Activated T-cell treated with anti-CD3 and anti-CD28 coated beads, Interleukin-2, amount 50 U/mL, for 24 hours (primary cell): Measurements from ENCODE around the gene DQX1.
A peak's percentile ranks its signal among the peaks of the same experiment; 100 is the strongest.
"Not testable (repeated sequence)": the region's sequence is repeated elsewhere in the genome, so short reads cannot be mapped to it uniquely, and the experiment has no call there.

Experiments
- DNase-seq: peaks from one replicate; pipeline ENCODE4 v3.0.0-alpha.2; 2020
- H3K27ac Mint-ChIP-seq: 2 replicates; pipeline ENCODE4 v1.8.0; 2020; ENCODE audit warnings: mild to moderate bottlenecking, mixed read lengths
- H3K27me3 Mint-ChIP-seq: 2 replicates; pipeline ENCODE4 v1.8.0; 2020; ENCODE audit warnings: mixed read lengths
- H3K36me3 Mint-ChIP-seq: 2 replicates; pipeline ENCODE4 v1.8.0; 2020; ENCODE audit warnings: low read depth, mixed read lengths
- H3K4me1 Mint-ChIP-seq: 2 replicates; pipeline ENCODE4 v1.8.0; 2020; ENCODE audit warnings: low read depth, mixed read lengths
- H3K4me3 Mint-ChIP-seq: 2 replicates; pipeline ENCODE4 v1.8.0; 2020; ENCODE audit warnings: mild to moderate bottlenecking, moderate library complexity, mixed read lengths
- H3K9me3 Mint-ChIP-seq: 2 replicates; pipeline ENCODE4 v1.8.0; 2020; ENCODE audit warnings: mixed read lengths

Gene DQX1

GRCh38 chr2:74491648-74492544, 34.1 kb downstream of the DQX1 start:
- Mint-ChIP-seq H3K4me1 (peaks cover 1% of the 10 kb centered on the region), H3K36me3 (peaks cover 64% of the 10 kb centered on the region), H3K9me3 (no peaks in the 10 kb centered on the region), H3K27me3 (no peaks in the 10 kb centered on the region), H3K4me3 (no peak overlapping the region), H3K27ac (no peak overlapping the region)
- no peak for DNase-seq

- peaks cover 78% of the 10 kb centered on the region for H3K36me3 Mint-ChIP-seq
- no peak for DNase-seq
- H3K27ac Mint-ChIP-seq, result no peak overlapping the region
- no peaks in the 10 kb centered on the region for H3K9me3 Mint-ChIP-seq
- no peak overlapping the region for H3K4me3 Mint-ChIP-seq
- H3K27me3 Mint-ChIP-seq, result no peaks in the 10 kb centered on the region
- H3K4me1 Mint-ChIP-seq, result peaks cover 7% of the 10 kb centered on the region
Observed at GRCh38 chr2:74489906-74490305, 36.1 kb downstream of the DQX1 start.

GRCh38 chr2:74488643-74489481, 37.2 kb downstream of the DQX1 start:
- no peaks in the 10 kb centered on the region for H3K27me3 Mint-ChIP-seq
- H3K4me1 Mint-ChIP-seq, result peaks cover 10% of the 10 kb centered on the region
- DNase-seq, result no peak
- H3K27ac Mint-ChIP-seq, result no peak overlapping the region
- H3K36me3 Mint-ChIP-seq, result peaks cover 74% of the 10 kb centered on the region
- H3K9me3 Mint-ChIP-seq, result no peaks in the 10 kb centered on the region
- H3K4me3 Mint-ChIP-seq, result no peak overlapping the region

- Mint-ChIP-seq H3K4me1 (peaks cover 24% of the 10 kb centered on the region), H3K9me3 (no peaks in the 10 kb centered on the region), H3K4me3 (no peak overlapping the region), H3K27ac (no peak overlapping the region), H3K36me3 (peaks cover 66% of the 10 kb centered on the region), H3K27me3 (no peaks in the 10 kb centered on the region)
- DNase-seq, result no peak
Observed at GRCh38 chr2:74486141-74486540, 39.9 kb downstream of the DQX1 start.

GRCh38 chr2:74483675-74484164, 42.3 kb downstream of the DQX1 start:
- Mint-ChIP-seq H3K27ac (peak overlapping the region; percentile 100), H3K4me3 (peak overlapping the region; percentile 99), H3K36me3 (peaks cover 67% of the 10 kb centered on the region), H3K4me1 (peaks cover 41% of the 10 kb centered on the region)
- H3K27me3 Mint-ChIP-seq, H3K9me3 Mint-ChIP-seq, DNase-seq: not testable (repeated sequence)

- peak; percentile 93 for DNase-seq
- peaks cover 41% of the 10 kb centered on the region for H3K4me1 Mint-ChIP-seq
- peak within 1 kb of the TSS; percentile 100 for H3K27ac Mint-ChIP-seq
- H3K36me3 Mint-ChIP-seq, result peaks cover 64% of the 10 kb centered on the region
- H3K4me3 Mint-ChIP-seq, result peak within 1 kb of the TSS; percentile 99
- H3K27me3 Mint-ChIP-seq, result no peaks in the 10 kb centered on the region
- no peaks in the 10 kb centered on the region for H3K9me3 Mint-ChIP-seq
Observed at GRCh38 chr2:74482801-74483674, 43.0 kb downstream of the DQX1 start, which contains the start of the genes CCDC142 and TTC31. CCDC142 (minus strand) TSS chr2:74482998; CDS start chr2:74482837, 161 bp downstream. TTC31 (plus strand) TSS chr2:74483081; CDS start chr2:74483096, 15 bp downstream.

- Mint-ChIP-seq H3K4me3 (peak overlapping the region; percentile 99), H3K36me3 (peaks cover 67% of the 10 kb centered on the region), H3K27ac (peak overlapping the region; percentile 100), H3K4me1 (peaks cover 41% of the 10 kb centered on the region), H3K9me3 (no peaks in the 10 kb centered on the region), H3K27me3 (no peaks in the 10 kb centered on the region)
- no peak for DNase-seq
Observed at GRCh38 chr2:74481961-74482800, 43.9 kb downstream of the DQX1 start.

- H3K27me3 Mint-ChIP-seq, result no peaks in the 10 kb centered on the region
- peak overlapping the region; percentile 99 for H3K4me3 Mint-ChIP-seq
- DNase-seq, result no peak
- peak overlapping the region; percentile 30 for H3K27ac Mint-ChIP-seq
- H3K36me3 Mint-ChIP-seq, result peaks cover 67% of the 10 kb centered on the region
- peaks cover 39% of the 10 kb centered on the region for H3K4me1 Mint-ChIP-seq
- no peaks in the 10 kb centered on the region for H3K9me3 Mint-ChIP-seq
Observed at GRCh38 chr2:74481431-74481830, 44.6 kb downstream of the DQX1 start.

- Mint-ChIP-seq H3K4me1 (peaks cover 28% of the 10 kb centered on the region), H3K27ac (no peak overlapping the region)
Observed at GRCh38 chr2:74474899-74475298, 51.1 kb downstream of the DQX1 start.

GRCh38 chr2:74474481-74474880, 51.5 kb downstream of the DQX1 start:
- Mint-ChIP-seq H3K9me3 (no peaks in the 10 kb centered on the region), H3K27me3 (no peaks in the 10 kb centered on the region), H3K4me3 (no peak overlapping the region), H3K36me3 (peaks cover 73% of the 10 kb centered on the region), H3K4me1 (peaks cover 29% of the 10 kb centered on the region), H3K27ac (no peak overlapping the region)
- no peak for DNase-seq

More at GRCh38 chr2:74474899-74475298, 51.1 kb downstream of the DQX1 start:
- no peak for DNase-seq
- H3K27me3 Mint-ChIP-seq, result no peaks in the 10 kb centered on the region
- peaks cover 75% of the 10 kb centered on the region for H3K36me3 Mint-ChIP-seq
- H3K9me3 Mint-ChIP-seq, result no peaks in the 10 kb centered on the region
- no peak overlapping the region for H3K4me3 Mint-ChIP-seq

- Mint-ChIP-seq H3K4me1 (peaks cover 26% of the 10 kb centered on the region), H3K27me3 (no peaks in the 10 kb centered on the region), H3K27ac (peak overlapping the region; percentile 99), H3K9me3 (no peaks in the 10 kb centered on the region), H3K36me3 (peaks cover 67% of the 10 kb centered on the region), H3K4me3 (peak overlapping the region; percentile 96)
- DNase-seq, result no peak
Observed at GRCh38 chr2:74472945-74473258, 53.1 kb downstream of the DQX1 start.

- H3K27me3 Mint-ChIP-seq, result no peaks in the 10 kb centered on the region
- peak within 1 kb of the TSS; percentile 96 for H3K4me3 Mint-ChIP-seq
- peak; percentile 98 for DNase-seq
- H3K9me3 Mint-ChIP-seq, result no peaks in the 10 kb centered on the region
- H3K36me3 Mint-ChIP-seq, result peaks cover 63% of the 10 kb centered on the region
- H3K27ac Mint-ChIP-seq, result peak within 1 kb of the TSS; percentile 99
- peaks cover 26% of the 10 kb centered on the region for H3K4me1 Mint-ChIP-seq
Observed at GRCh38 chr2:74472086-74472944, 53.7 kb downstream of the DQX1 start, which contains the start of gene MRPL53. MRPL53 (minus strand) TSS chr2:74472680; CDS start chr2:74472660, 20 bp downstream.
